PC-3 (cell line): ENCODE measurements around the gene NCAPG2. TPM values are rescaled to one million over a fixed set of nuclear protein-coding genes. Genes with fewer than 3 reads are reported as not detected.

ENCODE experiments used
- ATAC-seq: fragments of 200-7000 bp; cut with Tn5 transposase; 2 replicates; pipeline ENCODE4 v1.9.1; 2020; ENCODE audit warnings: mild to moderate bottlenecking, moderate library complexity
- BruUV-seq: library from RNA; stranded (reverse); fragments of 400-500 nt; replicated peaks from 2 replicates; lab custom pipeline; 2021; lab: Mats Ljungman, UMichigan
- CTCF ChIA-PET: fragments of 300-600 bp; sonication (Branson Sonifier 250); formaldehyde crosslinking; loops from one replicate; lab custom pipeline; 2022; ENCODE audit warnings: antibody characterized with exemption; lab: Charles Lee
- POLR2A ChIA-PET: fragments of 300-600 bp; sonication (Branson Sonifier 250); formaldehyde crosslinking; loops from one replicate; lab custom pipeline; 2022; ENCODE audit warnings: antibody characterized with exemption; ENCODE audit not compliant: unreplicated experiment; lab: Charles Lee
- DNase-seq: peaks from one replicate; pipeline ENCODE4 v3.0.0-alpha.2; 2015
- H2AFZ ChIP-seq: fragments of 300-600 bp; sonication (generic); 2 replicates; pipeline ENCODE4 v1.6.0; 2016; ENCODE audit warnings: antibody characterized with exemption, low read length
- H3F3A ChIP-seq: fragments of 300-600 bp; sonication (generic); one replicate; pipeline ENCODE4 v1.6.0; 2017; ENCODE audit warnings: antibody characterized with exemption, low read length, control low read depth, mild to moderate bottlenecking; ENCODE audit not compliant: unreplicated experiment
- H3K27ac ChIP-seq: fragments of 300-600 bp; sonication (generic); 2 replicates; pipeline ENCODE4 v1.5.1; 2016; ENCODE audit warnings: mild to moderate bottlenecking, low read length
- H3K27me3 ChIP-seq: fragments of 300-600 bp; sonication (generic); 2 replicates; pipeline ENCODE4 v1.6.1; 2016; ENCODE audit warnings: low read length, mixed read lengths
- H3K36me3 ChIP-seq: fragments of 300-600 bp; sonication (generic); 2 replicates; pipeline ENCODE4 v1.6.1; 2016; ENCODE audit warnings: low read depth, mixed run types, low read length, mixed read lengths
- H3K4me1 ChIP-seq: fragments of 300-600 bp; sonication (generic); 2 replicates; pipeline ENCODE4 v1.5.1; 2016; ENCODE audit warnings: low read length; ENCODE audit not compliant: insufficient read depth
- H3K4me2 ChIP-seq: fragments of 300-600 bp; sonication (generic); 2 replicates; pipeline ENCODE4 v1.6.0; 2016; ENCODE audit warnings: low read length
- H3K4me3 ChIP-seq: fragments of 300-600 bp; sonication (generic); 2 replicates; pipeline ENCODE4 v1.5.1; 2016; ENCODE audit warnings: mild to moderate bottlenecking, low read length, mixed read lengths
- H3K79me2 ChIP-seq: fragments of 300-600 bp; sonication (generic); 2 replicates; pipeline ENCODE4 v1.6.1; 2017; ENCODE audit warnings: low read length, mixed read lengths
- H3K9ac ChIP-seq: fragments of 300-600 bp; sonication (generic); 2 replicates; pipeline ENCODE4 v1.6.0; 2016; ENCODE audit warnings: mild to moderate bottlenecking, low read length
- H3K9me2 ChIP-seq: fragments of 300-600 bp; sonication (generic); replicated peaks from 2 replicates; pipeline ENCODE4 v1.6.1; 2016; ENCODE audit warnings: mixed run types, low read length, mixed read lengths
- H3K9me3 ChIP-seq: fragments of 300-600 bp; sonication (generic); 2 replicates; pipeline ENCODE4 v1.6.1; 2016; ENCODE audit warnings: low read length, mixed read lengths
- H4K20me1 ChIP-seq: fragments of 300-600 bp; sonication (generic); 2 replicates; pipeline ENCODE4 v1.6.1; 2016; ENCODE audit warnings: low read length, mixed read lengths
- EZH2 ChIP-seq: fragments of 300-600 bp; sonication (generic); IDR thresholded peaks from one replicate; pipeline ENCODE4 v1.6.1; 2017; ENCODE audit warnings: antibody characterized with exemption, mild to moderate bottlenecking, low read length; ENCODE audit not compliant: unreplicated experiment
- EZH2phosphoT487 ChIP-seq: fragments of 300-600 bp; sonication (generic); IDR thresholded peaks from 2 replicates; pipeline ENCODE4 v1.6.1; 2018; ENCODE audit warnings: mild to moderate bottlenecking, antibody characterized with exemption, low read length, borderline replicate concordance
- intact Hi-C: fragments of 100-400 bp; cut with micrococcal nuclease; formaldehyde crosslinking; loops from 2 replicates; pipeline ENCODE4 v1.9.0; 2023
- total RNA-seq: library from RNA; depleted of rRNA; stranded (reverse); fragments of >200 nt; gene quantifications from 2 replicates; pipeline ENCODE4 v1.2.3, GENCODE V29; 2014
- TF ChIP-seq, protein P1 (sequence below): fragments of 300-600 bp; sonication (generic); conservative IDR thresholded peaks from 2 replicates; pipeline ENCODE4 v1.5.1; 2017; ENCODE audit warnings: antibody characterized with exemption, low read depth, mild to moderate bottlenecking, low read length

The NCAPG2 gene
- total RNA-seq, 1 experiment from 2014 or later, result 49.2 TPM

GRCh38 chr7:158606129-158606528, 98.5 kb downstream of the NCAPG2 start:
- no peak for ATAC-seq
- ChIA-PET CTCF (no interaction called here), POLR2A (no interaction called here)
- Histone ChIP-seq H4K20me1 (no peaks in the 10 kb centered on the region), H3K9me2 (no peaks in the 10 kb centered on the region), H3K9ac (no peak overlapping the region), H3K36me3 (0 out of 2 replicates have a peak, but pooled peaks cover 3% of the 10 kb centered on the region), H3K27me3 (no peaks in the 10 kb centered on the region), H3F3A (no peaks in the 10 kb centered on the region), H3K9me3 (no peaks in the 10 kb centered on the region), H3K4me3 (no peak overlapping the region), H3K4me1 (no peaks in the 10 kb centered on the region), H3K79me2 (no peaks in the 10 kb centered on the region), H3K4me2 (no peak overlapping the region), H3K27ac (no peak overlapping the region), H2AFZ (no peak overlapping the region)
- no peak for DNase-seq
- BruUV-seq, result no TSS peak
- intact Hi-C loops, result no loop called here
- TF ChIP-seq EZH2 (no peak), EZH2phosphoT487 (no peak)
- TF ChIP-seq, protein P1, sequence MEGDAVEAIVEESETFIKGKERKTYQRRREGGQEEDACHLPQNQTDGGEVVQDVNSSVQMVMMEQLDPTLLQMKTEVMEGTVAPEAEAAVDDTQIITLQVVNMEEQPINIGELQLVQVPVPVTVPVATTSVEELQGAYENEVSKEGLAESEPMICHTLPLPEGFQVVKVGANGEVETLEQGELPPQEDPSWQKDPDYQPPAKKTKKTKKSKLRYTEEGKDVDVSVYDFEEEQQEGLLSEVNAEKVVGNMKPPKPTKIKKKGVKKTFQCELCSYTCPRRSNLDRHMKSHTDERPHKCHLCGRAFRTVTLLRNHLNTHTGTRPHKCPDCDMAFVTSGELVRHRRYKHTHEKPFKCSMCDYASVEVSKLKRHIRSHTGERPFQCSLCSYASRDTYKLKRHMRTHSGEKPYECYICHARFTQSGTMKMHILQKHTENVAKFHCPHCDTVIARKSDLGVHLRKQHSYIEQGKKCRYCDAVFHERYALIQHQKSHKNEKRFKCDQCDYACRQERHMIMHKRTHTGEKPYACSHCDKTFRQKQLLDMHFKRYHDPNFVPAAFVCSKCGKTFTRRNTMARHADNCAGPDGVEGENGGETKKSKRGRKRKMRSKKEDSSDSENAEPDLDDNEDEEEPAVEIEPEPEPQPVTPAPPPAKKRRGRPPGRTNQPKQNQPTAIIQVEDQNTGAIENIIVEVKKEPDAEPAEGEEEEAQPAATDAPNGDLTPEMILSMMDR, result no peak

DNA sequence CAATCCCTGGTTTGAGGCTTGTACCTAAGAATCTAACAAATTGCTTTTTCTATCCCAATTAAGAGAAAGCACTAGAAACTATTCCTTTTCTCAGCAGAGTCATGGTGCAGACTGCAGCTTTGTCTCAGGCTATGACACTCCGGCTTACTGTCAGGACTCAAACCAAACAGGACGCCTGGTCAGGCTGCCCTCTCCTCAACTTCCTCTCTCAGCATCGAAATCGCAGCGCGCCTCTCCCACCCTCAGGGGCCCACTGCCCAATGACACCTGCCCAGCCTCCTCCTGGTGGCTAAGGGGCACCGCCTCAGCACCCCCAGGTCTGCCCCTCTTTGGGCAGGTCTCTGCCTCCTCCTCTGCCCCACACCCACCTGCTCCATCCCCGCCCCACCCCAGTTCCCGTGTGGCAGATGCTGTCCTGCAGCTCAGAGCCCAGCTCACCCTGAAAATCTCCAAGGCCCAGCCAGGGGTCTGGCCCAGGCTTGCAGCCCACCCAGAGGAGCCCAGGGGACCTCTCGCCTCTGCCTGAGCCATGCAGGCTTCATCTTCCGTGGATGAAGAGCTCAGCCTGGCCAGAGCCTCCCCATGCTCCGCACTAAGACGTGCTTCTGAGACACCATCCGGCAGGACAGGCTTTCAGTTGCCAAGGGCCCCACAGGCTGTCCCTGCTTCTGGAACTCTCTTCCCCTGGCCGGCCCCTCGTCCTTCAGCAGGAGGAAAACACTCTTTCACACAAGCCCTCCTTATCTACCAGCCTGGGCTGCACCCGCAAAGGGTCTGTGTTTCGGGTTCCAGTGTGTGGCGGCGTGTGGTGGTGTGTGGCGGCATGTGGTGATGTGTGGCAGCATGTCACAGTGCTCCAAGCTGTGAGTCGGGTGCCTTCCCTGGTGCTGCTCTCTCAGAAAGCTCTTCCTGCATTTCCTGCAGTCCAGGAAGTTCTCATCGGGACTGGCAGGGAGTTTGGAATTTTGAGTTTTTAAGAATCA, 100.5 kb downstream of the NCAPG2 start:
- Histone ChIP-seq H3K27ac (no peak overlapping the region), H3K9ac (no peak overlapping the region), H3K9me2 (no peaks in the 10 kb centered on the region), H2AFZ (no peak overlapping the region), H4K20me1 (no peaks in the 10 kb centered on the region), H3K36me3 (0 out of 2 replicates have a peak, but pooled peaks cover 3% of the 10 kb centered on the region), H3K9me3 (no peaks in the 10 kb centered on the region), H3K4me2 (no peak overlapping the region), H3K27me3 (no peaks in the 10 kb centered on the region), H3K4me1 (no peaks in the 10 kb centered on the region), H3K79me2 (no peaks in the 10 kb centered on the region), H3F3A (no peaks in the 10 kb centered on the region), H3K4me3 (no peak overlapping the region)
- POLR2A ChIA-PET, result no interaction called here
- no peak for ATAC-seq
- intact Hi-C loops, result no loop called here
- DNase-seq, result no peak
- TF ChIP-seq EZH2 (no peak), EZH2phosphoT487 (no peak)
- TF ChIP-seq, protein P1, result no peak
- CTCF ChIA-PET, result no interaction called here
- BruUV-seq, result no TSS peak
